Astrocyte (in vitro differentiated cells and primary cell): ENCODE results near the gene CBLC.

Source experiments
- CTCF ChIP-seq: IDR thresholded peaks from 2 replicates; pipeline ENCODE4 v1.5.1; 2011; ENCODE audit warnings: low read depth, mild to moderate bottlenecking, inconsistent platforms, low read length, moderate library complexity; ENCODE audit not compliant: insufficient read depth
- EZH2 ChIP-seq: IDR thresholded peaks from 2 replicates; pipeline ENCODE4 v1.6.1; 2012; ENCODE audit warnings: mild to moderate bottlenecking, low read length, inconsistent platforms; ENCODE audit not compliant: insufficient read depth

GRCh38 chr19:44841231-44841630, 63.5 kb downstream of the CBLC start:
- no peak for TF ChIP-seq CTCF
- TF ChIP-seq EZH2 = no peak
